ENCODE measurements around the gene CISD1.
"Not testable (repeated sequence)": the region's sequence is repeated elsewhere in the genome, so short reads cannot be mapped to it uniquely, and the experiment has no call there.

Gene CISD1

GRCh38 chr10:58241346-58241745, 27.6 kb upstream of the CISD1 start:
- Histone ChIP-seq H3K36me3 (ENCODE audit: insufficient read depth, low read length) (no peaks in the 10 kb centered on the region), H3K9me3 (ENCODE audit: low read depth, low read length) (no peaks in the 10 kb centered on the region), H3K9ac (ENCODE audit: insufficient read length) (no peak overlapping the region), H3K27ac (no peak overlapping the region), H3K4me3 (no peak overlapping the region)
- DNase-seq (ENCODE audit: low read depth, low spot score): no peak
- TF ChIP-seq FOXP2 (optimal IDR thresholded peaks at IDR 0.05; ENCODE audit: control extremely low read depth, extremely low read length, insufficient read depth): no peak
- no peak for TF ChIP-seq EZH2 (IDR thresholded peaks at IDR 0.05)
- TF ChIP-seq POLR2AphosphoS5 (IDR thresholded peaks at IDR 0.05; ENCODE audit: borderline replicate concordance, low read depth, low read length): no peak

DNA sequence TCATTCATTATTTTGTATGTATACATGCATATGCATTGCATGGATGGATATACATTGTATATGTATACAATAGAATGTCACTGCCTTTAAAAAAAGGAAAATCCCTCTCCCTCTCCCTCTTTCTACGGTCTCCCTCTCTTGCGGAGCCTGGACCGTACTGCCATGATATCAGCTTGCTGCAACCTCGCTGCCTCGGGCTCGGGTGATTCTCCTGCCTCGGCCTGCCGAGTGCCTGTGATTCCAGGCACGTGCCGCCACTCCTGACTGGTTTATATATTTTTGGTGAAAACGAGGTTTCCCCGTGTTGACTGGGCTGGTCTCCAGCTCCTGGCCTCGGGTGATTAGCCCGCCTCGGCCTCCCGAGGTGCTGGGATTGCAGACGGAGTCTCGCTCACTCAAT, 25.7 kb upstream of the CISD1 start:
- Histone ChIP-seq H3K9me3 (ENCODE audit: low read depth, low read length) (no peaks in the 10 kb centered on the region), H3K27ac (no peak overlapping the region)
- no peak for TF ChIP-seq EZH2 (IDR thresholded peaks at IDR 0.05)
- no peak for TF ChIP-seq POLR2AphosphoS5 (IDR thresholded peaks at IDR 0.05; ENCODE audit: borderline replicate concordance, low read depth, low read length)
- no peak for TF ChIP-seq FOXP2 (optimal IDR thresholded peaks at IDR 0.05; ENCODE audit: control extremely low read depth, extremely low read length, insufficient read depth)

DNA sequence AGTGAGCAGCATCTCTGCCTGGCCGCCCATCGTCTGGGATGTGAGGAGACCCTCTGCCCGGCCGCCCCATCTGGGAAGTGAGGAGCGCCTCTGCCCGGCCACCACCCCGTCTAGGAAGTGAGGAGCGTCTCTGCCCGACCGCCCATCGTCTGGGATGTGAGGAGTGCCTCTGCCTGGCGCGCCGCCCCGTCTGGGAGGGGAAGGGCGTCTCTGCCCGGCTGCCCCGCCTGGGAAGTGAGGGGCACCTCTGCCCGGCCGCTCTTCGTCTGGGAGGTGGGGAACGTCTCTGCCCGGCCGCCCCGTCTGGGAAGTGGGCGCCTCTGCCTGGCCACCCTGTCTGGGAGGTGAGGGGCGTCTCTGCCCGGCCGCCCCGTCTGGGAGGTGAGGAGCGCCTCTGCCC, 25.2 kb upstream of the CISD1 start:
- not testable (repeated sequence) for H3K9me3 ChIP-seq (ENCODE audit: low read depth, low read length); H3K4me3 ChIP-seq

More for the DNA sequence above, 25.7 kb upstream of the CISD1 start:
- Histone ChIP-seq H3K4me3 (no peak overlapping the region), H3K36me3 (ENCODE audit: insufficient read depth, low read length) (no peaks in the 10 kb centered on the region), H3K9ac (ENCODE audit: insufficient read length) (no peak overlapping the region)
- no peak for DNase-seq (ENCODE audit: low read depth, low spot score)

GRCh38 chr10:58244242-58244641, 24.7 kb upstream of the CISD1 start:
- not testable (repeated sequence) for DNase-seq (ENCODE audit: low read depth, low spot score); H3K9me3 ChIP-seq (ENCODE audit: low read depth, low read length); H3K4me3 ChIP-seq; H3K27ac ChIP-seq; H3K9ac ChIP-seq (ENCODE audit: insufficient read length); H3K36me3 ChIP-seq (ENCODE audit: insufficient read depth, low read length)

More for the DNA sequence above, 25.2 kb upstream of the CISD1 start:
- H3K27ac ChIP-seq; H3K36me3 ChIP-seq (ENCODE audit: insufficient read depth, low read length); DNase-seq (ENCODE audit: low read depth, low spot score); H3K9ac ChIP-seq (ENCODE audit: insufficient read length): not testable (repeated sequence)

GRCh38 chr10:58244666-58245065, 24.3 kb upstream of the CISD1 start:
- not testable (repeated sequence) for DNase-seq (ENCODE audit: low read depth, low spot score); H3K4me3 ChIP-seq; H3K9me3 ChIP-seq (ENCODE audit: low read depth, low read length); H3K36me3 ChIP-seq (ENCODE audit: insufficient read depth, low read length); H3K27ac ChIP-seq; H3K9ac ChIP-seq (ENCODE audit: insufficient read length)

- Histone ChIP-seq H3K9ac (ENCODE audit: insufficient read length) (no peak overlapping the region), H3K9me3 (ENCODE audit: low read depth, low read length) (no peaks in the 10 kb centered on the region), H3K4me3 (no peak overlapping the region), H3K36me3 (ENCODE audit: insufficient read depth, low read length) (no peaks in the 10 kb centered on the region), H3K27ac (no peak overlapping the region)
- TF ChIP-seq FOXP2 (optimal IDR thresholded peaks at IDR 0.05; ENCODE audit: control extremely low read depth, extremely low read length, insufficient read depth): no peak
- no peak for TF ChIP-seq EZH2 (IDR thresholded peaks at IDR 0.05)
- TF ChIP-seq POLR2AphosphoS5 (IDR thresholded peaks at IDR 0.05; ENCODE audit: borderline replicate concordance, low read depth, low read length): no peak
- no peak for DNase-seq (ENCODE audit: low read depth, low spot score)
These were observed 15.8 kb upstream of the CISD1 start for GRCh38 chr10:58253184-58253583.

- Histone ChIP-seq H3K4me3 (no peak overlapping the region), H3K9ac (ENCODE audit: insufficient read length) (no peak overlapping the region), H3K27ac (no peak overlapping the region), H3K9me3 (ENCODE audit: low read depth, low read length) (no peaks in the 10 kb centered on the region), H3K36me3 (ENCODE audit: insufficient read depth, low read length) (no peaks in the 10 kb centered on the region)
- TF ChIP-seq EZH2 (IDR thresholded peaks at IDR 0.05): no peak
- no peak for TF ChIP-seq FOXP2 (optimal IDR thresholded peaks at IDR 0.05; ENCODE audit: control extremely low read depth, extremely low read length, insufficient read depth)
- TF ChIP-seq POLR2AphosphoS5 (IDR thresholded peaks at IDR 0.05; ENCODE audit: borderline replicate concordance, low read depth, low read length): no peak
- DNase-seq (ENCODE audit: low read depth, low spot score): no peak
These were observed 14.3 kb upstream of the CISD1 start for GRCh38 chr10:58254644-58255043.

DNA sequence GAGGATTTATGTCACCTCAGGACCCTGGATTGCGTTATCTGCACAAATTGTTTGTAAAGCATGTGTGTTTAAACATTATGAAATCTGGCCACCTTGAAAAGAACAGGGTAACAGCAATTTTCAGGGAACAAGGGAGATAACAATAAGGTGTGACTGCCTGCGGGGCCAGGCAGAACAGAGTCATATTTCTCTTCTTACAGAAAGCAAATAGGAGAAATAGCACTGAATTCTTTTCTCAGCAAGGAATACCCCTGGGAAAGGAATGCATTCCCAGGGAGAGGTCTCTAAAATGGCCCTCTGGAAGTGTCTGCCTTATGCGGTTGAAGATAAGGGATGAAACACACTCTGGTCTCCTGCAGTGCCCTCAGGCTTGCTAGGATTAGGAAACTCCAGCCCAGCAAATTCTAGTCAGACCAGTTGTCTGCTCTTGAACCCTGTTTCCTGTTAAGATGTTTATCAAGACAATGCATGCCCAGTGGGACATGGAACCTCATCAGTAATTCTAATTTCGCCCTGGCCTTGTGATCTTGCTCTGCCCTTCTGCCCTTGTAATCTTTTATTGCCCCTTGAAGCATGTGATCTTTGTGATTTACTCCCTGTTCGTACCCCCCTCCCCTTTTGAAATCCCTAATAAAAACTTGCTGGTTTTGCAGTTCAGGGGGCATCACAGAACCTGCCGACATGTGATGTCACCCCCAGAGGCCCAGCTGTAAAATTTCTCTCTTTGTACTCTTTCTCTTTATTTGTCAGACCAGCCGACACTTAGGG, 12.8 kb upstream of the CISD1 start:
- H3K9me3 ChIP-seq (ENCODE audit: low read depth, low read length); H3K27ac ChIP-seq; H3K4me3 ChIP-seq; H3K9ac ChIP-seq (ENCODE audit: insufficient read length); DNase-seq (ENCODE audit: low read depth, low spot score); H3K36me3 ChIP-seq (ENCODE audit: insufficient read depth, low read length): not testable (repeated sequence)

DNA sequence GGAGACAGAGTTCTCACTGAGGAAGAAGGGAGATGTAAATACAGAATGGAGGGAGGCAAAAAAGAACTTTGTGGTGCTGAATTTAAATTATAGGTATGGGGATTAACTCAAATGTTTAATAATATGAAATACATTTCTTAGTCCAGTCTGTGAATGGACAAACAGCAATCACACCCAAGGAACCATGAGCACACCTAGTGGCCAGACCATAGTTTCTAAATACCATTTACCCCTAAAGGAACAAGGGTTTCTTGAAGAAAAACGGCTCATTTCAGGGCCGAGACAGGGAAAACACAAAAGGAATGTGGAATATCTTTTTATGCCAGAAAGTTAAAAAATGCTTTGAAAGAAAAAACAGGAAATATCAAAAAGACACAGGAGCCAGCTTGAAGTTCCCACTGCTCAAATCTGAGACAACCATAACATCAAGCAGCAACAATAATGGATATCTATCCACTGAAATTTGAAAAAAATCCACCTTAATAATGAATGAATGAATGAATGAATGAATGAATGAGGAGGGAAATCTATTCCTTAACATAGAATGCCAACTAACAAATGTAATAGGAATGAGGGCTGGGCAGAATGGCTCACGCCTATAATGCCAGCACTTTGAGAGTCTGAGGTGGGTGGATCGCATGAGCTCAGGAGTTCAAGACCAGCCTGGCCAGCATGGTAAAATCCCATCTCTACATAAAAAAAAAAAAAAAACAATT, 9.8 kb upstream of the CISD1 start:
- H3K9me3 ChIP-seq (ENCODE audit: low read depth, low read length): no peaks in the 10 kb centered on the region
- no peak for DNase-seq (ENCODE audit: low read depth, low spot score)
- H3K9ac ChIP-seq (ENCODE audit: insufficient read length): no peak overlapping the region
- no peak overlapping the region for H3K27ac ChIP-seq
- no peaks in the 10 kb centered on the region for H3K36me3 ChIP-seq (ENCODE audit: insufficient read depth, low read length)
- no peak overlapping the region for H3K4me3 ChIP-seq
- TF ChIP-seq FOXP2 (optimal IDR thresholded peaks at IDR 0.05; ENCODE audit: control extremely low read depth, extremely low read length, insufficient read depth): no peak
- no peak for TF ChIP-seq POLR2AphosphoS5 (IDR thresholded peaks at IDR 0.05; ENCODE audit: borderline replicate concordance, low read depth, low read length)
- no peak for TF ChIP-seq EZH2 (IDR thresholded peaks at IDR 0.05)
